ENCODE measurements around the gene ZSCAN1. TPM values are rescaled to one million over a fixed set of nuclear protein-coding genes. Genes with fewer than 3 reads are reported as not detected.

ZSCAN1 gene
- total RNA-seq, 1 experiment from 2014 or later, result not detected

- no peak for DNase-seq (ENCODE audit: low read depth)
Observed at GRCh38 chr19:58083021-58083420, 49.2 kb downstream of the ZSCAN1 start.

DNA sequence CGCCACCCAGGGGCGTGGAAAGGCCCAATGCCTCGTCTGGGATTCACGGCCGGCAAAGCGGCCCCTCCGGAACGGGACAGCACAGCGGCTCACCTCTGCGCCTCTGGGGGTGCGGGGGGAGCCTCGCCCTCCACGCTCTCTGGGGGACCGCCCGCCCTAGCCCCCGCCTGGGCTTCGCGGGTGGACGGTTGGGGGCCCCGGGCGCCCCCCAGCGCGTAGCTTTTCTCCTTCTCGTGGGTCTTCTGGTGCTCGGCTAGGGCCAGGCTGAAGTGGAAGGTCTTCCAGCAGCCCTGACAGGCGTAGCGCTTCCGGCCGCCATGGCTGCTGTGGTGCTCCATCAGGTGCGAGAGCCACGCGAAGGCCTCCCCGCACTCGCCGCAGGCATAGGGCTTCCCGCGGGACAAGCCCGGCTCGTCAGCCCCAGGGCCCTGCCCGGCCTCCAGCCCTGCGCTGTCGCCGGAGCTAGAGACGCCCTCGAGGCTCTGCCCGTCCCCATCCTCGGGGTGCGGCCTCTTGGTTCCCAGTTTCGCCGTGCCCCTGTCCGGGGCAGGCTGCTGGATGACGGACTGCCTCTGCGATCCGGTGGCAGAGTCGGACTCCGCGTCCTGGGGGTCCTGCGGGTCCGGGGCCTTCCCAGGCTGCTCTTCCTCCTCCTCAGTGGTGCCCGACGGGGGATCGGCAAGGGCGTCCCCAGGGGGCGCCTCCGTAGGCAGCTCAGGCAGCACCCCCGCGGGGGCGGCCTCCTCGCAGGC, 50.9 kb downstream of the ZSCAN1 start:
- no peak for DNase-seq (ENCODE audit: low read depth)

DNA sequence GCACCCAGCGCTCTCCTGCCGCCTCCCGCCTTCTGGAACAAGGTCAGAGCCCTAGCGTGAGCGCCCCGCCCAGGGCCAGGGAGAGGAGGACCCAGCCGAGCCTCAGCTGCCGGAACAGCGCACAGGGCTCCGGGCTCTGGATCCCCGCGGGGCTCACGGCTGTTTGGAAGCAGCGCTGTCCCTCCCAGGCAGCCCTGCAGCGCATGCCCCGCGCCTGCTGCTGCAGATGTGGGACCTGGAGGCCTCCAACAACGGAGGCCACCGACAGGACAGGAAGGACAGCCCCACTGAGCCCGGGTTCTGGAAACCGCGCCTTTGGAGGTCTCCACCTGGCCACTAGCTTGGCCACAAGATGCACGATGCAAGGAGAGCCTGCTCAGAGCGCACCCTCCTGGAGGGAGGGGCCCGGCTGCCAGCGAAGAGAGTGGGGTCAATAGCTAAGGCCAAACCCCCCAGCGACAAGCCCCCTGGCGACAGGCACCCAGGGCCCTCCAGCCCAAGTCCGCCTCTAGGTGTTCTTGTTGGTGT, 51.6 kb downstream of the ZSCAN1 start:
- no peak for DNase-seq (ENCODE audit: low read depth)

GRCh38 chr19:58086825-58087710, 53.2 kb downstream of the ZSCAN1 start:
- DNase-seq (ENCODE audit: low read depth), result no peak

GRCh38 chr19:58088521-58089052, 54.8 kb downstream of the ZSCAN1 start:
- no peak for DNase-seq (ENCODE audit: low read depth)

GRCh38 chr19:58089846-58090245, 56.0 kb downstream of the ZSCAN1 start:
- no peak for DNase-seq (ENCODE audit: low read depth)

DNA sequence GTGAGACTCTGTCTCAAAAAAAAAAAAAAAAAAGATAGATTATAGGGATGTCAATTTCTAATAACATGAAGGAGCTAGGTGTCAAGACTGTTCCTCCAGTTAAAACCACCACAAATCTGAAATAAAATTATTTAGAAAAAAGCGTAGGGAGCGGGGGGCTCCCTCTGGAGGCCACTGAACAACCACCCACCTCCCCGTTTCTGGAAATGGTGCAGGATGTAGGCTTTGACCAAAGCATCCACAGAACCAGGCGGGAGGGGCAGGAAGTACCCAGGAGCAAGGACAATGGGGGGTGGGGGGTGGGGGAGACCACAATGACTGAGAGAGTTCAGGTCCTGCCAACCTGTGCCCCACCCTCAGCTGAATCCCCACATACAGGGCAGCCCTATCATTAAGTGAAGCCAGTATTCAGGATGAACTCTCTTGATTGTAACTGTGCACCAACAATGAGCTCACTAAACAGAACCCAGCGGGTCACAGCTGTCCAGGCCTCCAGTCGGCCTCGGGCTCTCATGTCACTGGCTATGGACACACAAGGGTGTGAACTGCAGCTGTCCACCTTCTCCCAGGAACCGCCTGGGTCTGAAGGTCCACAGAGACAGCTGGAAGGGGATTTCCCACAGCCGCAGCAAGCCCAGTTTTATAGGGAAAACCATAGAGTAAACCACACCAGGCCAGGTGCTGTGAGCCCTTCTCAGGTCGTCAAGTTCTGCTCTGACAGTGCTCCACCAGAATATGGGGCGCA, 57.6 kb downstream of the ZSCAN1 start:
- peak; percentile 7 for DNase-seq (ENCODE audit: low read depth)

GRCh38 chr19:58093071-58093470, 59.2 kb downstream of the ZSCAN1 start:
- DNase-seq (ENCODE audit: low read depth), result no peak

DNA sequence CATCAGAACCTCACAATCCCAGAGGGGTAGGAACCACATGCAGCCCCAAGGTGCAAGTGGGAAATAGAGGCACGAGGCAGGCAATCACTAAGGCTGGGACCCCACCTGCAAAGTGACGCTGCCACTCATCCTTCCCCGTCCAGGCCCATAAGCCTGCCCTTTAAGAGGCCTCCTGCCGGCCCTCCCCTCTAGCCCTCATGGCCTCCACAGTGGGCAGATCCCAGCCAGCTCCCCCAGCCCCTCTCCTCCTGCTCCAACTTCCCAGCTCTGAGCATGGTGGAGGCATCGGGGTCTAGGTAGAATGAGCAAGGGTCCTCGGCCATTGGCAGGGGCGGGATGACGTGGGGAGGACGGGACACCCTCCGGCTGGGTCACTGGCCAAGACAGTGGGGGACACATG, 61.5 kb downstream of the ZSCAN1 start:
- no peak for DNase-seq (ENCODE audit: low read depth)

GRCh38 chr19:58096884-58097283, 63.1 kb downstream of the ZSCAN1 start:
- DNase-seq (ENCODE audit: low read depth), result no peak

- DNase-seq (ENCODE audit: low read depth), result no peak
Observed at GRCh38 chr19:58097349-58097748, 63.5 kb downstream of the ZSCAN1 start.

GRCh38 chr19:58097781-58098681, 64.2 kb downstream of the ZSCAN1 start, which contains the start of gene ZSCAN18:
ZSCAN18 (minus strand) TSS chr19:58098231; CDS start chr19:58090267, 7,964 bp downstream.
- peak; percentile 77 for DNase-seq (ENCODE audit: low read depth)

DNA sequence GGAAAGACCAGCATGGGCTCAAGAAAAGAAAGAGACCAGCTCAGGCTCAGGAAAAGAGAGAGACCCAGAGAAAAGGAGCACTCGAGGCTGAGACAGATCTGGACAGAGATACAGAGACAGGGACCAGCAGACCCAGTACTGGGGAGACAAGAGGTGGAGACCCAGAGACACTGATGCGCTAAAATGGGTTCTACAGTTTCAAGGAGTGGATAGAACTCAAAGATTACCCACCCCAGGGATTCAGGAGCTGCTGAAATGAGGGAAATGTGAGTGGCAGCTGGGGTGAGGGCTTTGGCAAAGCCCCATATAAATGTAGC, 64.8 kb downstream of the ZSCAN1 start:
- no peak for DNase-seq (ENCODE audit: low read depth)

Other genes starting within 250 kb of the ZSCAN1 start
- 2.6 and 4.9 TPM in 2 replicates for gene ZNF552, start 219.1 kb upstream of the ZSCAN1 start, total RNA-seq (2014; rRNA removed; shearing (Covaris generic))
- gene ZNF587B, start 203.7 kb upstream of the ZSCAN1 start, total RNA-seq (2014; rRNA removed; shearing (Covaris generic)), result 3.1 and 4.3 TPM in 2 replicates
- gene ZNF587, start 184.2 kb upstream of the ZSCAN1 start, total RNA-seq (2014; rRNA removed; shearing (Covaris generic)), result 10.6 and 11.4 TPM in 2 replicates
- 0.60 and 1.3 TPM in 2 replicates for gene ZNF814, start 145.0 kb upstream of the ZSCAN1 start, total RNA-seq (2014; rRNA removed; shearing (Covaris generic))
- 9.3 and 9.5 TPM in 2 replicates for gene ZNF417, start 117.4 kb upstream of the ZSCAN1 start, total RNA-seq (2014; rRNA removed; shearing (Covaris generic))
- 2.1 and 3.1 TPM in 2 replicates for gene ZNF418, start 98.6 kb upstream of the ZSCAN1 start, total RNA-seq (2014; rRNA removed; shearing (Covaris generic))
- 2.7 and 4.6 TPM in 2 replicates for gene ZNF256, start 86.3 kb upstream of the ZSCAN1 start, total RNA-seq (2014; rRNA removed; shearing (Covaris generic))
- gene C19orf18, start 59.5 kb upstream of the ZSCAN1 start, total RNA-seq (2014; rRNA removed; shearing (Covaris generic)), result not detected in 2 replicates
- gene ZNF606, start 31.2 kb upstream of the ZSCAN1 start, total RNA-seq (2014; rRNA removed; shearing (Covaris generic)), result 6.4 and 8.6 TPM in 2 replicates
- gene ZNF135, start 25.3 kb downstream of the ZSCAN1 start, total RNA-seq (2014; rRNA removed; shearing (Covaris generic)), result 0.72 and 0.88 TPM in 2 replicates
- gene ZSCAN18, start 64.2 kb downstream of the ZSCAN1 start, total RNA-seq (2014; rRNA removed; shearing (Covaris generic)), result 1.8 and 3.0 TPM in 2 replicates
- 6.8 and 9.4 TPM in 2 replicates for gene ZNF329, start 116.8 kb downstream of the ZSCAN1 start, total RNA-seq (2014; rRNA removed; shearing (Covaris generic))
- gene ZNF274, start 149.0 kb downstream of the ZSCAN1 start, total RNA-seq (2014; rRNA removed; shearing (Covaris generic)), result 22.7 and 23.7 TPM in 2 replicates
- gene ZNF544, start 194.9 kb downstream of the ZSCAN1 start, total RNA-seq (2014; rRNA removed; shearing (Covaris generic)), result 43.9 and 57.0 TPM in 2 replicates
- gene ZNF8, start 244.9 kb downstream of the ZSCAN1 start, total RNA-seq (2014; rRNA removed; shearing (Covaris generic)), result 4.3 and 4.8 TPM in 2 replicates